ENCODE data around the gene MED29. TPM values are rescaled to one million over a fixed set of nuclear protein-coding genes. Genes with fewer than 3 reads are reported as not detected.

MED29 gene
- total and polyA plus RNA-seq, 10 of the 15 experiments (the other 5 are each of a cell fraction or from before 2014, with no cell fraction given): 3.2 to 36.6 (median 22.8) TPM

GRCh38 chr19:39370735-39371134 is 20.4 kb upstream of the MED29 start (continued):
- TF ChIP-seq USF2 (IDR thresholded peaks at IDR 0.05; ENCODE audit: borderline replicate concordance, low read depth, low read length) (no peak), TARDBP (IDR thresholded peaks at IDR 0.05; ENCODE audit: borderline replicate concordance) (no peak), ESRRA (IDR thresholded peaks at IDR 0.05; ENCODE audit: low read length) (no peak), MYC (IDR thresholded peaks at IDR 0.05; ENCODE audit: insufficient read depth, insufficient read length, insufficient replicate concordance, low read length, severe bottlenecking) (no peak)

GRCh38 chr19:39372047-39372802 is 19.0 kb upstream of the MED29 start:
- ChIA-PET POLR2A (no interaction called here), SMC1A (ENCODE audit: uncharacterized antibody, unreplicated experiment) (no interaction called here), RAD21 (ENCODE audit: unreplicated experiment) (no interaction called here), CTCF (no interaction called here)
- no peak overlapping the region for H3K4me3 ChIP-seq
- ATAC-seq (no peak), FAIRE-seq (no peak), DNase-seq (ENCODE audit: low read depth, low spot score) (no peak)
- H3K27ac ChIP-seq (ENCODE audit: control insufficient read depth, insufficient read depth): no peak overlapping the region
- H3K4me1 ChIP-seq (ENCODE audit: control insufficient read depth, insufficient read depth, low read length): no peaks in the 10 kb centered on the region
- no TSS peak for BruUV-seq (replicated peaks)
- peaks cover 8 to 28% of the 10 kb centered on the region in 2 experiments; a peak in 3 of 4 replicates for H3K36me3 ChIP-seq (ENCODE audit: control insufficient read depth in 2 of 2, insufficient read depth in 2 of 2, low read length in 1 of 2)
- H3K4me2 ChIP-seq (ENCODE audit: control insufficient read depth, insufficient read depth): no peak overlapping the region
- H2AFZ ChIP-seq (ENCODE audit: control insufficient read depth, low read depth, low read length): no peak overlapping the region
- no peak overlapping the region for H3K9ac ChIP-seq (ENCODE audit: control insufficient read depth, insufficient read depth, low read length)
- no peaks in the 10 kb centered on the region for H3K79me2 ChIP-seq (ENCODE audit: control insufficient read depth, insufficient read depth, low read length)
- H3K27me3 ChIP-seq (replicated peaks in 1 of 2; ENCODE audit: control insufficient read depth in 2 of 2, insufficient read depth in 2 of 2, low read length in 1 of 2): no peaks in the 10 kb centered on the region
- intact Hi-C loops (cut with micrococcal nuclease; ENCODE audit: unreplicated experiment) (no loop called here), in situ Hi-C loops (cut with MboI) (no loop called here)
- 57% methylated on average over 8 of the region's 8 CpGs for WGBS (ENCODE audit: insufficient coverage, insufficient replicate concordance, low lambda C conversion rate, missing lambda C conversion rate)
- no peaks in the 10 kb centered on the region for H3K9me3 ChIP-seq (replicated peaks; ENCODE audit: control insufficient read depth, insufficient read depth, low read length)
- H4K20me1 ChIP-seq (ENCODE audit: control insufficient read depth, insufficient read depth): no peaks in the 10 kb centered on the region
- TF ChIP-seq PML (IDR thresholded peaks at IDR 0.05; ENCODE audit: low read length) (no peak), SPI1 (IDR thresholded peaks at IDR 0.05; ENCODE audit: borderline replicate concordance, insufficient read depth, low read depth, low read length) (no peak), NRF1 (conservative IDR thresholded peaks at IDR 0.05; ENCODE audit: low read depth, low read length) (no peak), SRF (IDR thresholded peaks at IDR 0.05; ENCODE audit: low read depth in 2 of 2, low read length in 2 of 2) (no peak), WRNIP1 (IDR thresholded peaks at IDR 0.05; ENCODE audit: borderline replicate concordance, low read depth, low read length) (no peak), CUX1 (IDR thresholded peaks at IDR 0.05; ENCODE audit: insufficient replicate concordance, low read depth, low read length) (no peak), BACH1 (IDR thresholded peaks at IDR 0.05; ENCODE audit: borderline replicate concordance) (no peak), SREBF2 (IDR thresholded peaks at IDR 0.05; ENCODE audit: low read length) (no peak), POLR2A (IDR thresholded peaks at IDR 0.05; ENCODE audit: low read depth, low read length) (no peak), GATAD2B (conservative IDR thresholded peaks at IDR 0.05; ENCODE audit: low read depth) (no peak), BCL11A (IDR thresholded peaks at IDR 0.05; ENCODE audit: low read depth, low read length) (no peak)

All from GM12878 (cell line).